Parathyroid adenoma (tissue), 2 donors: Measurements from ENCODE around the gene CDC45.

ENCODE experiments used
- H2AFZ ChIP-seq: fragments of 300-600 bp; sonication (generic); one replicate; pipeline ENCODE4 v1.7.0; 2017; ENCODE audit warnings: antibody characterized with exemption, mild to moderate bottlenecking
- H3K27ac ChIP-seq: fragments of 300-600 bp; sonication (generic); one replicate; pipeline ENCODE4 v1.7.0; 2017
- H3K27me3 ChIP-seq: fragments of 300-600 bp; sonication (generic); one replicate; pipeline ENCODE4 v1.7.0; 2017; ENCODE audit warnings: low read length; ENCODE audit not compliant: control insufficient read depth, insufficient read depth
- H3K36me3 ChIP-seq: fragments of 300-600 bp; sonication (generic); one replicate; pipeline ENCODE4 v1.7.0; 2017; ENCODE audit warnings: low read length; ENCODE audit not compliant: control insufficient read depth, insufficient read depth
- H3K4me1 ChIP-seq: fragments of 300-600 bp; sonication (generic); one replicate; pipeline ENCODE4 v1.7.0; 2017; ENCODE audit warnings: control low read depth
- H3K4me2 ChIP-seq: fragments of 300-600 bp; sonication (generic); one replicate; pipeline ENCODE4 v1.7.0; 2017; ENCODE audit warnings: low read length
- H3K4me3 ChIP-seq: fragments of 300-600 bp; sonication (generic); one replicate; pipeline ENCODE4 v1.7.0; 2017; ENCODE audit warnings: low read depth, low read length
- H3K79me2 ChIP-seq: fragments of 300-600 bp; sonication (generic); one replicate; pipeline ENCODE4 v1.7.0; 2017; ENCODE audit warnings: control low read depth
- H3K9ac ChIP-seq: fragments of 300-600 bp; sonication (generic); one replicate; pipeline ENCODE4 v1.7.0; 2017; ENCODE audit warnings: mild to moderate bottlenecking
- H3K9me3 ChIP-seq: fragments of 300-600 bp; sonication (generic); one replicate; pipeline ENCODE4 v1.7.0; 2017; ENCODE audit warnings: low read length; ENCODE audit not compliant: control insufficient read depth
- TF ChIP-seq, protein P1 (sequence below): fragments of 300-600 bp; sonication (generic); IDR thresholded peaks from one replicate; pipeline ENCODE4 v1.7.0; 2017; ENCODE audit warnings: antibody characterized with exemption, mild to moderate bottlenecking
- donor health status: primary hyperparathyroidism.

Gene CDC45

DNA sequence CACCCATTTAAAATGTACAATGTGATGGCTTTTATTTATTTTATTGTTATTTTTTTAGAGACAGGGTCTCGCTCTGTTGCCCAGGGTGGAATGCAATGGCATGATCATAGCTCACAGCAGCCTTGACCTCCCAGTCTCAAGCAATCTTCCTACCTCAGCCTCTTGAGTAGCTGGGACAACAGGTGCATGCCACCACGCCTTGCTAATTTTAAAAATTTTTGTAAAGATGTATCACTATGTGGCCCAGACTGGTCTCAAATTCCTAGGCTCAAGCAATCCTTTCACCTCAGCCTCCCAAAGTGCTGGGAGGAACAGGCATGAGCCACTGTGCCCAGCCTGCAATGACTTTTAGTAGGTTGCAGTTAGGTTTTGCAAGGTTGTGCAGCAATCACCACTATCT lies 30.2 kb downstream of the CDC45 start:
- Histone ChIP-seq H3K79me2 (no peaks in the 10 kb centered on the region), H3K9me3 (no peaks in the 10 kb centered on the region), H3K4me1 (no peaks in the 10 kb centered on the region), H3K4me2 (no peak overlapping the region), H3K27me3 (no peaks in the 10 kb centered on the region), H3K4me3 (no peak overlapping the region), H3K36me3 (no peaks in the 10 kb centered on the region), H3K9ac (no peak overlapping the region), H2AFZ (no peak overlapping the region), H3K27ac (no peak overlapping the region)
- TF ChIP-seq, protein P1, sequence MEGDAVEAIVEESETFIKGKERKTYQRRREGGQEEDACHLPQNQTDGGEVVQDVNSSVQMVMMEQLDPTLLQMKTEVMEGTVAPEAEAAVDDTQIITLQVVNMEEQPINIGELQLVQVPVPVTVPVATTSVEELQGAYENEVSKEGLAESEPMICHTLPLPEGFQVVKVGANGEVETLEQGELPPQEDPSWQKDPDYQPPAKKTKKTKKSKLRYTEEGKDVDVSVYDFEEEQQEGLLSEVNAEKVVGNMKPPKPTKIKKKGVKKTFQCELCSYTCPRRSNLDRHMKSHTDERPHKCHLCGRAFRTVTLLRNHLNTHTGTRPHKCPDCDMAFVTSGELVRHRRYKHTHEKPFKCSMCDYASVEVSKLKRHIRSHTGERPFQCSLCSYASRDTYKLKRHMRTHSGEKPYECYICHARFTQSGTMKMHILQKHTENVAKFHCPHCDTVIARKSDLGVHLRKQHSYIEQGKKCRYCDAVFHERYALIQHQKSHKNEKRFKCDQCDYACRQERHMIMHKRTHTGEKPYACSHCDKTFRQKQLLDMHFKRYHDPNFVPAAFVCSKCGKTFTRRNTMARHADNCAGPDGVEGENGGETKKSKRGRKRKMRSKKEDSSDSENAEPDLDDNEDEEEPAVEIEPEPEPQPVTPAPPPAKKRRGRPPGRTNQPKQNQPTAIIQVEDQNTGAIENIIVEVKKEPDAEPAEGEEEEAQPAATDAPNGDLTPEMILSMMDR = no peak

DNA sequence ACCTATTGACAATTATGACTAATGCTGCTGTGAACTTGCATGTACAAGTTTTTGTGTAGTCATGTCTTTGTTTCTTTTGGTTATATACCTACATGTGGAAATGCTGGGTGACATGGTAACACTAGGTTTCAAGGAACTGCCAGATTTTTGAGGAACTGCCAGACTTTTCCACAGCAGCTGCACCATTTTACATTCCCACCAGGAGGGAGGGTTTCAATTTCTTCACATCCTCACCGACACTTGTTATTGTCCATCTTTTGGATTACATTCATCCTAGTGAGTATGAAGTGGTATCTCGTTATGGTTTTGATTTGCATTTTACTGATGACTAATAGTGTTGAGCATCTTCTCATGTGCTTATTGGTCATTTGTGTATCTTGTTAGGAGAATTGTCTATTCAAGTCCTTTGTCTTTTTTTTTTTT lies 31.2 kb downstream of the CDC45 start:
- H3K36me3 ChIP-seq = no peaks in the 10 kb centered on the region
- no peak overlapping the region for H2AFZ ChIP-seq
- no peak overlapping the region for H3K4me2 ChIP-seq
- no peak overlapping the region for H3K4me3 ChIP-seq
- TF ChIP-seq, protein P1 = no peak
- no peak overlapping the region for H3K9ac ChIP-seq
- no peaks in the 10 kb centered on the region for H3K27me3 ChIP-seq
- H3K4me1 ChIP-seq = no peaks in the 10 kb centered on the region
- H3K79me2 ChIP-seq = no peaks in the 10 kb centered on the region
- no peak overlapping the region for H3K27ac ChIP-seq
- H3K9me3 ChIP-seq = no peaks in the 10 kb centered on the region

DNA sequence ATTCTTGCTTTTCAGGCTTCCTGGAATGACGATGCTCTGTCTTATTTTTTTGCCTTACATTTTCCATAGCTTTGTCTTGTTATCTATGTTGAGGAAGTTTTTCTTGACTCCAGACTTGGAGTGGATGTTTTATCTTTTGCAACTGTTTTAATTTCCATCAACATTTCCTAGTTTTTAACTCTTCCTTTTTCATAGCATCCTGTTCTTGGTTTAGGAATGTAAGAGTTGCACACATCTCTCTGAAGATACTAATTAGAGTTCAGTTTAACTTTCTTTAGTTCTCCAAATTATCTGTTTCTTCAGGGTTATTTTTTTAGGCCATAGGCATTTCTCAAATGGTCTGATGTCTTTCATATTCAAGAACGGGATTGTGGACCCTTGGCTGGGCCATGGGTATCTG lies 34.1 kb downstream of the CDC45 start:
- no peaks in the 10 kb centered on the region for H3K9me3 ChIP-seq
- no peak overlapping the region for H3K4me2 ChIP-seq
- TF ChIP-seq, protein P1 = no peak
- H3K36me3 ChIP-seq = no peaks in the 10 kb centered on the region
- no peaks in the 10 kb centered on the region for H3K27me3 ChIP-seq
- no peaks in the 10 kb centered on the region for H3K79me2 ChIP-seq
- no peak overlapping the region for H2AFZ ChIP-seq
- H3K27ac ChIP-seq = no peak overlapping the region
- H3K9ac ChIP-seq = no peak overlapping the region
- no peak overlapping the region for H3K4me3 ChIP-seq
- H3K4me1 ChIP-seq = no peaks in the 10 kb centered on the region

DNA sequence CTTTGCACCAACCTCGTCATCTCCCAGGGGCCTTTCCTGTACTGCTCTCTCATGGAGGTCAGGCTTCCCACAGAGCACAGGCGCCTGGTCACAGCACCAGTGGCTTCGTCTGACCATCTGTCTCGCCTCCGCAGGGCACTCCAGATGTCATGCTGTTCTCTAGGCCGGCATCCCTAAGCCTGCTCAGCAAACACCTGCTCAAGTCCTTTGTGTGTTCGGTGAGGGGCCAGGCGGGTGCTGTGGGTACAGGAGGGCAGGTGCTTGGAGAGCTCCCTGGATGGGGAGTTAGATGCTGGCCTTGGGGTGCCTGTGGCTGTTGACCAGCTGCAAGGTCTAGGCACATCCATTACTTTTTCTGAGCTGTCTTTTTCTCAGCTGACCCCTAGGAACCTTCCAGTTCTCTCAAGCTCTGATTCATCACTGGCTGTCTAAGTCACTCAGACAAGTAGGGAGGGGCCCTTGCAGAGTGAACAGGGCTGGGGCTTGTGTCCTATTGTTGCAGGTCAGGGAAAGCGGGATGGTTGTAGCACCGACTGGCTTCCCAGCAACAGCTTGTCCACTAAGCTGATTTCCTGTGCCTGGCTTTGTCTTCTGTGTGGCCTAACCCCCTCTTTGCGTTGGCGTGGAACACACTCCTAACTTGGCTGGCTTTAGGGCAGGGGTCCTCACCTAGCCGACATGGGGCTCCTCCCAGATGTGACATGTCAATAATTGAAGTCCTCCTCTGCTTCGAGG lies 35.3 kb downstream of the CDC45 start:
- no peak overlapping the region for H3K4me2 ChIP-seq
- H2AFZ ChIP-seq = no peak overlapping the region
- no peak overlapping the region for H3K27ac ChIP-seq
- no peaks in the 10 kb centered on the region for H3K79me2 ChIP-seq
- TF ChIP-seq, protein P1 = no peak
- H3K4me1 ChIP-seq = no peaks in the 10 kb centered on the region
- no peak overlapping the region for H3K9ac ChIP-seq
- no peaks in the 10 kb centered on the region for H3K9me3 ChIP-seq
- H3K27me3 ChIP-seq = no peaks in the 10 kb centered on the region
- H3K36me3 ChIP-seq = no peaks in the 10 kb centered on the region
- H3K4me3 ChIP-seq = no peak overlapping the region
